OCI-LY7 (cell line): ENCODE data around the gene NRROS.

Source experiments
- EZH2phosphoT487 ChIP-seq: fragments of 200-600 bp; sonication (generic); IDR thresholded peaks from 2 replicates; pipeline ENCODE4 v1.6.1; 2018; ENCODE audit warnings: low read depth, borderline replicate concordance, mild to moderate bottlenecking, mixed run types, antibody characterized with exemption, low read length, moderate library complexity, mixed read lengths
- TF ChIP-seq, protein P1 (sequence below): fragments of 200-600 bp; sonication (generic); conservative IDR thresholded peaks from 2 replicates; pipeline ENCODE4 v1.5.1; 2014; ENCODE audit warnings: mild to moderate bottlenecking, antibody characterized with exemption, low read length, moderate library complexity, mixed read lengths

DNA sequence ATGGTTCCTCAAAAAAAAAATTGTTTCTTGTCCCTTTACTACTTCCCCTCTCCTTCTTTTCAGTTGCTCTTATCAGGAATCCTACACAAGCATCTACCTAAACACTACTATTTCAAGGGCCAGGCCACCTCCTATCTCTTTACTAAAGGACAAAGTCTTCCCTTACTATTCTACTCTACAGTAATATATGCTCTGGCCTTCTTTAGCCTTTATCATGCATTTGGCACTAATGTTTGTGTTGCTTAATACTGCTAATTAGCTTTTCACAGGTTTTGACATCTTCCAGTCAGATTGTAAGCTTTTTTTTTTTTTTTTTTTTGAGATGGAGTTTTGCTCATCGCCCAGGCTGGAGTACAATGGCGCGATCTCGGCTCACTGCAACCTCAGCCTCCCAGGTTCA lies 67.2 kb downstream of the NRROS start:
- TF ChIP-seq, protein P1, sequence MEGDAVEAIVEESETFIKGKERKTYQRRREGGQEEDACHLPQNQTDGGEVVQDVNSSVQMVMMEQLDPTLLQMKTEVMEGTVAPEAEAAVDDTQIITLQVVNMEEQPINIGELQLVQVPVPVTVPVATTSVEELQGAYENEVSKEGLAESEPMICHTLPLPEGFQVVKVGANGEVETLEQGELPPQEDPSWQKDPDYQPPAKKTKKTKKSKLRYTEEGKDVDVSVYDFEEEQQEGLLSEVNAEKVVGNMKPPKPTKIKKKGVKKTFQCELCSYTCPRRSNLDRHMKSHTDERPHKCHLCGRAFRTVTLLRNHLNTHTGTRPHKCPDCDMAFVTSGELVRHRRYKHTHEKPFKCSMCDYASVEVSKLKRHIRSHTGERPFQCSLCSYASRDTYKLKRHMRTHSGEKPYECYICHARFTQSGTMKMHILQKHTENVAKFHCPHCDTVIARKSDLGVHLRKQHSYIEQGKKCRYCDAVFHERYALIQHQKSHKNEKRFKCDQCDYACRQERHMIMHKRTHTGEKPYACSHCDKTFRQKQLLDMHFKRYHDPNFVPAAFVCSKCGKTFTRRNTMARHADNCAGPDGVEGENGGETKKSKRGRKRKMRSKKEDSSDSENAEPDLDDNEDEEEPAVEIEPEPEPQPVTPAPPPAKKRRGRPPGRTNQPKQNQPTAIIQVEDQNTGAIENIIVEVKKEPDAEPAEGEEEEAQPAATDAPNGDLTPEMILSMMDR = no peak
- no peak for TF ChIP-seq EZH2phosphoT487
